IMR-90 (cell line): ENCODE results near the gene ATP5F1B. TPM values are rescaled to one million over a fixed set of nuclear protein-coding genes. Genes with fewer than 3 reads are reported as not detected.

Source experiments
- ATAC-seq: fragments of 200-7000 bp; cut with Tn5 transposase; 2 replicates; pipeline ENCODE4 v1.9.1; 2020; ENCODE audit warnings: low read depth, mild to moderate bottlenecking, moderate library complexity
- BruUV-seq: library from RNA; stranded (reverse); fragments of 400-500 nt; replicated peaks from 2 replicates; lab custom pipeline; 2021; lab: Mats Ljungman, UMichigan
- CTCF ChIA-PET: fragments of 300-600 bp; formaldehyde crosslinking; extraction: SDS; loops from one replicate; lab custom pipeline; 2021; ENCODE audit warnings: antibody characterized with exemption; lab: Yijun Ruan, JAX
- POLR2A ChIA-PET: fragments of 300-600 bp; sonication (Branson Sonifier 250); formaldehyde crosslinking; loops from one replicate; lab custom pipeline; 2022; ENCODE audit warnings: antibody characterized with exemption; ENCODE audit not compliant: unreplicated experiment; lab: Charles Lee
- DNase-seq: peaks from one replicate; pipeline ENCODE4 v3.0.0; 2013
- H2AFZ ChIP-seq: replicated peaks from 2 replicates; pipeline ENCODE3; 2013; ENCODE audit warnings: low read length, mild to moderate bottlenecking; ENCODE audit not compliant: poor library complexity
- H2AK5ac ChIP-seq: 2 replicates; pipeline ENCODE4 v1.6.1; 2013; ENCODE audit warnings: low read depth, low read length, inconsistent platforms
- H2AK9ac ChIP-seq: replicated peaks from 2 replicates; pipeline ENCODE3; 2013; ENCODE audit warnings: mild to moderate bottlenecking, low read depth, low read length, moderate library complexity; ENCODE audit not compliant: poor library complexity
- H2BK120ac ChIP-seq: 2 replicates; pipeline ENCODE4 v1.6.1; 2013; ENCODE audit warnings: low read depth, low read length, inconsistent platforms
- H2BK15ac ChIP-seq: 3 replicates; pipeline ENCODE4 v1.6.1; 2013; ENCODE audit warnings: low read depth, low read length, inconsistent platforms
- H2BK20ac ChIP-seq: 2 replicates; pipeline ENCODE4 v1.6.1; 2013; ENCODE audit warnings: low read depth, mild to moderate bottlenecking, inconsistent platforms, low read length, moderate library complexity
- H2BK5ac ChIP-seq: 2 replicates; pipeline ENCODE4 v1.6.1; 2013; ENCODE audit warnings: mild to moderate bottlenecking, low read depth, low read length, inconsistent platforms; ENCODE audit not compliant: poor library complexity, severe bottlenecking
- H3K14ac ChIP-seq: replicated peaks from 2 replicates; pipeline ENCODE4 v1.6.1; 2013; ENCODE audit warnings: low read depth, low read length, inconsistent platforms
- H3K18ac ChIP-seq: 2 replicates; pipeline ENCODE4 v1.6.1; 2013; ENCODE audit warnings: low read depth, low read length, control low read depth
- H3K23ac ChIP-seq: 2 replicates; pipeline ENCODE4 v1.6.1; 2013; ENCODE audit warnings: low read depth, low read length, inconsistent platforms
- H3K27ac ChIP-seq: 2 replicates; pipeline ENCODE4 v1.5.1; 2013; ENCODE audit warnings: mild to moderate bottlenecking, control low read depth, low read length; ENCODE audit not compliant: insufficient read depth
- H3K27me3 ChIP-seq: 2 replicates; pipeline ENCODE4 v1.6.1; 2013; ENCODE audit warnings: low read length; ENCODE audit not compliant: control insufficient read depth, insufficient read depth
- H3K36me3 ChIP-seq: 2 replicates; pipeline ENCODE4 v1.6.1; 2013; ENCODE audit warnings: low read length, mixed read lengths; ENCODE audit not compliant: control insufficient read depth, insufficient read depth
- H3K4ac ChIP-seq: 2 replicates; pipeline ENCODE4 v1.6.1; 2013; ENCODE audit warnings: low read depth, low read length, inconsistent platforms
- H3K4me1 ChIP-seq: 2 replicates; pipeline ENCODE4 v1.6.1; 2013; ENCODE audit warnings: low read length, mixed read lengths; ENCODE audit not compliant: control insufficient read depth, insufficient read depth
- H3K4me2 ChIP-seq: 2 replicates; pipeline ENCODE4 v1.6.1; 2013; ENCODE audit warnings: low read depth, mild to moderate bottlenecking, control low read depth, low read length, moderate library complexity
- H3K4me3 ChIP-seq: 2 replicates; pipeline ENCODE4 v1.5.1; 2013; ENCODE audit warnings: low read depth, mild to moderate bottlenecking, control low read depth, low read length, moderate library complexity; ENCODE audit not compliant: insufficient read depth
- H3K56ac ChIP-seq: 2 replicates; pipeline ENCODE4 v1.6.1; 2013; ENCODE audit warnings: low read length, inconsistent platforms; ENCODE audit not compliant: insufficient read depth; ENCODE audit errors: extremely low read depth
- H3K79me1 ChIP-seq, 2 experiments: 2 replicates each; pipeline ENCODE4 v1.6.1; 2013; ENCODE audit warnings: low read length in 2 of 2, inconsistent platforms in 1 of 2, low read depth in 1 of 2
- H3K9ac ChIP-seq: 2 replicates; pipeline ENCODE4 v1.6.1; 2013; ENCODE audit warnings: low read depth, low read length, control low read depth
- H3K9me1 ChIP-seq: 2 replicates; pipeline ENCODE4 v1.6.1; 2013; ENCODE audit warnings: low read length, inconsistent platforms; ENCODE audit not compliant: insufficient read depth
- H3K9me3 ChIP-seq: 2 replicates; pipeline ENCODE4 v1.6.1; 2013; ENCODE audit warnings: low read length; ENCODE audit not compliant: control insufficient read depth, insufficient read depth
- H4K20me1 ChIP-seq: 2 replicates; pipeline ENCODE4 v1.6.1; 2013; ENCODE audit warnings: low read length, inconsistent platforms; ENCODE audit not compliant: insufficient read depth
- H4K5ac ChIP-seq: 2 replicates; pipeline ENCODE4 v1.6.1; 2013; ENCODE audit warnings: mild to moderate bottlenecking, low read depth, low read length, control low read depth
- H4K8ac ChIP-seq, 2 experiments: 2 replicates each; pipeline ENCODE4 v1.6.1; 2013; ENCODE audit warnings: low read depth in 2 of 2, low read length in 2 of 2, control low read depth in 1 of 2, inconsistent platforms in 1 of 2
- H4K91ac ChIP-seq: 2 replicates; pipeline ENCODE4 v1.6.1; 2013; ENCODE audit warnings: low read depth, low read length, inconsistent platforms; ENCODE audit not compliant: insufficient read depth
- BHLHE40 ChIP-seq: fragments of 150-350 bp; IDR thresholded peaks from 2 replicates; pipeline ENCODE4 v1.6.1; 2016; ENCODE audit warnings: mild to moderate bottlenecking, low read depth, low read length
- CEBPB ChIP-seq: IDR thresholded peaks from 2 replicates; pipeline ENCODE4 v1.6.1; 2012; ENCODE audit warnings: low read depth, low read length, improper control_type of control experiment
- CHD1 ChIP-seq: IDR thresholded peaks from 2 replicates; pipeline ENCODE4 v1.6.1; 2012; ENCODE audit warnings: low read depth, low read length, improper control_type of control experiment
- CTCF ChIP-seq: conservative IDR thresholded peaks from 2 replicates; pipeline ENCODE4 v1.5.1; 2012; ENCODE audit warnings: mild to moderate bottlenecking, low read depth, low read length, improper control_type of control experiment
- ELK1 ChIP-seq: fragments of 150-350 bp; IDR thresholded peaks from 2 replicates; pipeline ENCODE4 v1.6.1; 2016; ENCODE audit warnings: low read depth, mild to moderate bottlenecking, low read length, moderate library complexity, borderline replicate concordance
- FOS ChIP-seq: fragments of 150-350 bp; IDR thresholded peaks from 2 replicates; pipeline ENCODE4 v1.6.1; 2016; ENCODE audit warnings: low read depth, low read length
- MAFK ChIP-seq: IDR thresholded peaks from 2 replicates; pipeline ENCODE4 v1.6.1; 2012; ENCODE audit warnings: low read depth, low read length, improper control_type of control experiment
- MAZ ChIP-seq: IDR thresholded peaks from 2 replicates; pipeline ENCODE4 v1.6.1; 2012; ENCODE audit warnings: low read depth, mild to moderate bottlenecking, low read length, improper control_type of control experiment, moderate library complexity, borderline replicate concordance
- MXI1 ChIP-seq: IDR thresholded peaks from 2 replicates; pipeline ENCODE4 v1.6.1; 2012; ENCODE audit warnings: low read depth, mild to moderate bottlenecking, low read length, moderate library complexity, borderline replicate concordance
- NFE2L2 ChIP-seq: fragments of 150-350 bp; IDR thresholded peaks from 2 replicates; pipeline ENCODE4 v1.6.1; 2016; ENCODE audit warnings: low read depth, mild to moderate bottlenecking, low read length
- POLR2A ChIP-seq: IDR thresholded peaks from 2 replicates; pipeline ENCODE4 v1.6.1; 2012; ENCODE audit warnings: mild to moderate bottlenecking, low read depth, low read length
- RAD21 ChIP-seq: IDR thresholded peaks from 2 replicates; pipeline ENCODE4 v1.6.1; 2012; ENCODE audit warnings: low read length, improper control_type of control experiment
- RCOR1 ChIP-seq: IDR thresholded peaks from 2 replicates; pipeline ENCODE4 v1.6.1; 2012; ENCODE audit warnings: mild to moderate bottlenecking, low read length, improper control_type of control experiment; ENCODE audit not compliant: insufficient replicate concordance
- RFX5 ChIP-seq: IDR thresholded peaks from 2 replicates; pipeline ENCODE4 v1.8.0; 2012; ENCODE audit warnings: low read depth, mild to moderate bottlenecking, low read length, moderate library complexity
- SMC3 ChIP-seq: fragments of 150-350 bp; IDR thresholded peaks from 2 replicates; pipeline ENCODE4 v1.6.1; 2016; ENCODE audit warnings: low read depth, mild to moderate bottlenecking, antibody characterized with exemption, low read length, moderate library complexity
- USF2 ChIP-seq: fragments of 150-350 bp; IDR thresholded peaks from 2 replicates; pipeline ENCODE4 v1.6.1; 2017; ENCODE audit warnings: mild to moderate bottlenecking, antibody characterized with exemption, low read length, low read depth
- WGBS, 2 experiments: methylation state at CpG; one replicate each; pipeline versions ENCODE4 v1.1.5 to v1.1.7; 2013; ENCODE audit warnings: missing lambda C conversion rate in 2 of 2; ENCODE audit not compliant: insufficient read length in 1 of 2; ENCODE audit errors: extremely low coverage in 2 of 2; 5-methylcytosine and 5-hydroxymethylcytosine counted together
- dilution Hi-C: fragments of 300-500 bp; cut with HindIII; formaldehyde crosslinking; loops from one replicate; pipeline ENCODE4 v1.14.3; 2018; ENCODE audit warnings: low sequenced_read_pairs; ENCODE audit not compliant: unreplicated experiment
- in situ Hi-C: fragments of 300-500 bp; cut with MboI; formaldehyde crosslinking; loops from 3 replicates; pipeline ENCODE4 v1.14.3; 2019; ENCODE audit warnings: low sequenced_read_pairs, inconsistent platforms, mixed read lengths
- intact Hi-C: fragments of 100-400 bp; cut with micrococcal nuclease; formaldehyde crosslinking; loops from 2 replicates; pipeline ENCODE4 v1.10.0; 2022
- polyA plus RNA-seq, 3 experiments: library from polyadenylated mRNA; depleted of rRNA; stranded (reverse); fragments of >200 nt; gene quantifications; 2 replicates each; pipeline ENCODE4 v1.2.3, GENCODE V29; 2012; ENCODE audit warnings: low replicate concordance in 1 of 3
- total RNA-seq: library from RNA; depleted of rRNA; stranded (reverse); fragments of >200 nt; gene quantifications from 2 replicates; pipeline ENCODE4 v1.2.3, GENCODE V29; 2012

ATP5F1B gene
- total and polyA plus RNA-seq, 2 of the 4 experiments (the other 2 are of a cell fraction) = 812 to 915 TPM

GRCh38 chr12:56678852-56679251 lies 33.1 kb upstream of the ATP5F1B start:
- BruUV-seq = no TSS peak
- Histone ChIP-seq H2BK120ac (no peak overlapping the region), H3K23ac (no peak overlapping the region), H3K18ac (no peak overlapping the region), H4K91ac (no peak overlapping the region), H2AK9ac (no peak overlapping the region), H3K56ac (no peak overlapping the region), H3K14ac (no peak overlapping the region), H3K27ac (no peak overlapping the region), H3K4me3 (no peak overlapping the region), H3K4ac (no peak overlapping the region), H2BK5ac (no peak overlapping the region), H3K36me3 (peaks cover 21% of the 10 kb centered on the region), H3K9ac (no peak overlapping the region), H4K5ac (no peak overlapping the region), H3K79me1 (peaks cover 0 to 38% of the 10 kb centered on the region in 2 experiments; a peak in 2 of 4 replicates), H4K20me1 (peaks cover 93% of the 10 kb centered on the region), H2BK20ac (no peak overlapping the region), H2AK5ac (no peak overlapping the region), H3K9me3 (no peaks in the 10 kb centered on the region), H2BK15ac (no peak overlapping the region), H4K8ac (no peak overlapping the region), H3K4me2 (no peak overlapping the region), H3K9me1 (peaks cover 15% of the 10 kb centered on the region), H2AFZ (no peak overlapping the region), H3K27me3 (no peaks in the 10 kb centered on the region), H3K4me1 (peaks cover 2% of the 10 kb centered on the region; the same call in 1 of the 2 replicates)
- no peak for TF ChIP-seq RCOR1
- no peak for TF ChIP-seq MAZ
- no peak for TF ChIP-seq ELK1
- TF ChIP-seq RFX5 = no peak
- no peak for TF ChIP-seq FOS
- TF ChIP-seq CTCF = no peak
- TF ChIP-seq RAD21 = no peak
- no peak for TF ChIP-seq POLR2A
- TF ChIP-seq CEBPB = no peak
- no peak for TF ChIP-seq MXI1
- no peak for TF ChIP-seq CHD1
- TF ChIP-seq USF2 = no peak
- TF ChIP-seq BHLHE40 = no peak
- TF ChIP-seq SMC3 = no peak
- TF ChIP-seq NFE2L2 = no peak
- TF ChIP-seq MAFK = no peak
- ChIA-PET POLR2A (no interaction called here), CTCF (interaction anchor here (0.8 to 1.0 kb wide), 2 partner anchors 14 to 42 kb away, joined by 3 to 4 read pairs; no protein-coding TSS in a partner anchor)
- dilution Hi-C loops (no loop called here), intact Hi-C loops (no loop called here), in situ Hi-C loops (no loop called here)
- WGBS, 2 experiments = 100% methylated on average over 2 of the region's 2 CpGs; no CpG with 5 or more reads in 1 of the 2 experiments
- DNase-seq (no peak), ATAC-seq (no peak)
